CD4-positive, alpha-beta T cell (primary cell): ENCODE results near the gene GTPBP1. TPM values are rescaled to one million over a fixed set of nuclear protein-coding genes. Genes with fewer than 3 reads are reported as not detected.
A peak's percentile ranks its signal among the peaks of the same experiment; 100 is the strongest.

Experiments used
- ATAC-seq: fragments of 200-7000 bp; cut with Tn5 transposase; one replicate; pipeline ENCODE4 v1.10.0; 2022; ENCODE audit warnings: mild to moderate bottlenecking; ENCODE audit not compliant: poor library complexity
- CTCF ChIA-PET: fragments of 350-600 bp; sonication (Branson Sonifier 250); formaldehyde crosslinking; loops from one replicate; lab custom pipeline; 2021; ENCODE audit warnings: antibody characterized with exemption, inconsistent platforms; lab: Charles Lee
- POLR2A ChIA-PET: fragments of 350-600 bp; sonication (Branson Sonifier 250); formaldehyde crosslinking; loops from one replicate; lab custom pipeline; 2021; ENCODE audit warnings: antibody characterized with exemption, inconsistent platforms; lab: Charles Lee
- DNase-seq, 14 experiments: peaks; one replicate each; pipeline ENCODE4 v3.0.0-alpha.2; 2013 to 2020; ENCODE audit warnings: mixed read lengths in 2 of 14
- H3K27ac ChIP-seq, 2 donors: one replicate each; pipeline versions ENCODE4 v1.5.1 to v1.7.0; 2013; ENCODE audit warnings: low read length in 2 of 2, low read depth in 1 of 2, mild to moderate bottlenecking in 1 of 2
- H3K27me3 ChIP-seq, 2 experiments: 1 replicate in 1 of 2; 2 replicates in 1 of 2; pipeline versions ENCODE4 v1.6.1 to v1.7.0; 2013; ENCODE audit warnings: low read length in 2 of 2, control low read depth in 1 of 2, mild to moderate bottlenecking in 1 of 2, moderate library complexity in 1 of 2; ENCODE audit not compliant: insufficient read depth in 2 of 2, control insufficient read depth in 1 of 2
- H3K36me3 ChIP-seq: one replicate; pipeline ENCODE4 v1.6.1; 2013; ENCODE audit warnings: low read length, control low read depth; ENCODE audit not compliant: insufficient read depth
- H3K4me1 ChIP-seq: one replicate; pipeline ENCODE4 v1.6.1; 2013; ENCODE audit warnings: low read length, control low read depth; ENCODE audit not compliant: insufficient read depth
- H3K4me3 ChIP-seq: one replicate; pipeline ENCODE4 v1.5.1; 2013; ENCODE audit warnings: mild to moderate bottlenecking, low read length, moderate library complexity
- H3K9me3 ChIP-seq, 2 experiments: 1 replicate in 1 of 2; 2 replicates in 1 of 2; pipeline versions ENCODE4 v1.6.1 to v1.7.0; 2013; ENCODE audit warnings: low read length in 2 of 2, mild to moderate bottlenecking in 2 of 2, control low read depth in 1 of 2, moderate library complexity in 1 of 2; ENCODE audit not compliant: control insufficient read depth in 1 of 2, insufficient read depth in 1 of 2
- H3K27ac Mint-ChIP-seq: one replicate; pipeline ENCODE4 v1.8.0; 2020; ENCODE audit warnings: mixed read lengths
- H3K27me3 Mint-ChIP-seq: one replicate; pipeline ENCODE4 v1.8.0; 2021; ENCODE audit warnings: mixed read lengths
- H3K36me3 Mint-ChIP-seq: one replicate; pipeline ENCODE4 v1.8.0; 2021; ENCODE audit warnings: low read depth, mixed read lengths
- H3K4me1 Mint-ChIP-seq: one replicate; pipeline ENCODE4 v1.8.0; 2021; ENCODE audit warnings: low read depth, mixed read lengths
- H3K4me3 Mint-ChIP-seq: one replicate; pipeline ENCODE4 v1.8.0; 2020; ENCODE audit warnings: mild to moderate bottlenecking, mixed read lengths
- H3K9me3 Mint-ChIP-seq: one replicate; pipeline ENCODE4 v1.8.0; 2020; ENCODE audit warnings: mixed read lengths
- intact Hi-C, 2 experiments: fragments of 100-400 bp; cut with DNase I in 1 of 2; cut with micrococcal nuclease in 1 of 2; formaldehyde crosslinking; loops; one replicate each; pipeline versions ENCODE4 v1.15.1 to v1.9.0; 2023 to 2025; cut with DNase I, micrococcal nuclease
- total RNA-seq, 174 experiments: library from RNA in 2 of 174; stranded (reverse) in 2 of 174; gene quantifications; one replicate each; pipeline ENCODE4 v1.2.3 and lab custom pipeline; 2021 to 2026
- TF ChIP-seq, protein P1 (sequence below): fragments of 200-600 bp; IDR thresholded peaks from one replicate; pipeline ENCODE4 v1.8.0; 2022; ENCODE audit warnings: antibody characterized with exemption, mild to moderate bottlenecking

The GTPBP1 gene
- total RNA-seq, 2 experiments from 2014 or later = 263 to 272 TPM

DNA sequence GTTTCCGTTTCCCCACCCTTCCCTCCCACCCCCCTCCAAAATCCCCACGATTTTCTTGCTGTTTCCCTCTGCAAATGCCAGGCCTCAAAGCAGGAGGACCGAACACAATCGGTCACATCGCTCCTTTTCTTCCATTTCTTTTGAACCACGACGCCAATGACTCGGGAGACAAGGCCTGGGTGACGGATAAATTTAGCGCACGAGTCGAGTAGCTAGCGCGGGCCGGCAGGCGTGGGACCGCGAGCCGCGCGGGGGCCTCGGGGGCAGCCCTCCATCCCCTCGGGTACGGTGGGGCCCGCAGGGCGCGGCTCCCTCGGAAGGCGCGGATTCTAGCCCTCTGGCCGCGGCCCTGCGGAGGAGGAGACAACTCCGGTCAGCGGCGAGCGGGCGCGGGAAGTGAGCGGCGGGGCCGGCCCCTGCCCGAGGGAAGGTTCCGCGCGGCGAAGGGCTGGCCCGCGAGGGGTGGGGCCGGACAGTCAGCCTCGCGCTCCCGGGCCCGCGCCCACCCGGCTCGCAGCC, 5.4 kb upstream of the GTPBP1 start:
- H3K4me3 ChIP-seq = peak overlapping the region; percentile 58
- H3K4me3 Mint-ChIP-seq = peak overlapping the region; percentile 95
- DNase-seq = peak in 2 of 14 experiments; percentile 33 to 65
- H3K4me1 ChIP-seq = peaks cover 63% of the 10 kb centered on the region
- peaks cover 5% of the 10 kb centered on the region for H3K27me3 Mint-ChIP-seq
- TF ChIP-seq, protein P1, sequence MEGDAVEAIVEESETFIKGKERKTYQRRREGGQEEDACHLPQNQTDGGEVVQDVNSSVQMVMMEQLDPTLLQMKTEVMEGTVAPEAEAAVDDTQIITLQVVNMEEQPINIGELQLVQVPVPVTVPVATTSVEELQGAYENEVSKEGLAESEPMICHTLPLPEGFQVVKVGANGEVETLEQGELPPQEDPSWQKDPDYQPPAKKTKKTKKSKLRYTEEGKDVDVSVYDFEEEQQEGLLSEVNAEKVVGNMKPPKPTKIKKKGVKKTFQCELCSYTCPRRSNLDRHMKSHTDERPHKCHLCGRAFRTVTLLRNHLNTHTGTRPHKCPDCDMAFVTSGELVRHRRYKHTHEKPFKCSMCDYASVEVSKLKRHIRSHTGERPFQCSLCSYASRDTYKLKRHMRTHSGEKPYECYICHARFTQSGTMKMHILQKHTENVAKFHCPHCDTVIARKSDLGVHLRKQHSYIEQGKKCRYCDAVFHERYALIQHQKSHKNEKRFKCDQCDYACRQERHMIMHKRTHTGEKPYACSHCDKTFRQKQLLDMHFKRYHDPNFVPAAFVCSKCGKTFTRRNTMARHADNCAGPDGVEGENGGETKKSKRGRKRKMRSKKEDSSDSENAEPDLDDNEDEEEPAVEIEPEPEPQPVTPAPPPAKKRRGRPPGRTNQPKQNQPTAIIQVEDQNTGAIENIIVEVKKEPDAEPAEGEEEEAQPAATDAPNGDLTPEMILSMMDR = no peak
- H3K27ac ChIP-seq = peak overlapping the region; percentile 70 to 98
- no peaks in the 10 kb centered on the region for H3K9me3 ChIP-seq
- intact Hi-C loops = loop anchor here (1.0 to 5.0 kb wide), 5 partner anchors 18 to 383 kb away; partner anchors contain the start of genes CBY1 (in 1 of the 2), CSNK1E (in 1 of the 2), DMC1 (in 1 of the 2) and FAM227A (in 1 of the 2)
- H3K36me3 ChIP-seq = peaks cover 2% of the 10 kb centered on the region
- no peaks in the 10 kb centered on the region for H3K9me3 Mint-ChIP-seq
- ATAC-seq = no peak
- peaks cover 53% of the 10 kb centered on the region for H3K36me3 Mint-ChIP-seq
- peak overlapping the region; percentile 100 for H3K27ac Mint-ChIP-seq
- ChIA-PET POLR2A (interaction anchor here (0.6 to 4.9 kb wide), 10 partner anchors 9 to 302 kb away, joined by 3 to 66 read pairs (median 4); partner anchors contain the start of genes CBY1, DDX17 and TOMM22), CTCF (interaction anchor here (1.1 to 6.3 kb wide), 2 partner anchors 18 to 54 kb away, joined by 3 to 58 read pairs; partner anchors contain the start of gene TOMM22)
- H3K4me1 Mint-ChIP-seq = peaks cover 63% of the 10 kb centered on the region
- H3K27me3 ChIP-seq = no peaks in the 10 kb centered on the region

- Mint-ChIP-seq H3K27me3 (peaks cover 5% of the 10 kb centered on the region), H3K9me3 (no peaks in the 10 kb centered on the region), H3K36me3 (peaks cover 57% of the 10 kb centered on the region), H3K4me1 (peaks cover 68% of the 10 kb centered on the region), H3K27ac (peak within 1 kb of the TSS; percentile 100), H3K4me3 (peak within 1 kb of the TSS; percentile 100)
- DNase-seq (peak; percentile 95 to 100 (median 98)), ATAC-seq (peak; percentile 28)
- Histone ChIP-seq H3K27me3 (no peaks in the 10 kb centered on the region), H3K27ac (peak within 1 kb of the TSS; percentile 97 to 98), H3K4me3 (peak within 1 kb of the TSS; percentile 94), H3K9me3 (no peaks in the 10 kb centered on the region), H3K4me1 (peaks cover 60% of the 10 kb centered on the region), H3K36me3 (peaks cover 2% of the 10 kb centered on the region)
- ChIA-PET POLR2A (interaction anchor here (1.2 to 4.9 kb wide), 6 partner anchors 9 to 130 kb away, joined by 3 to 66 read pairs (median 4); partner anchors contain the start of genes CBY1 and TOMM22), CTCF (interaction anchor here (1.2 to 6.3 kb wide), 2 partner anchors 18 to 19 kb away, joined by 3 to 58 read pairs; partner anchors contain the start of gene TOMM22)
- TF ChIP-seq, protein P1 = no peak
- intact Hi-C loops = loop anchor here (1.0 to 5.0 kb wide), 6 partner anchors 18 to 384 kb away; partner anchors contain the start of genes CBY1 (in 1 of the 2), CSNK1E (in 1 of the 2), DDX17 (in 1 of the 2) and DMC1 (in 1 of the 2)
Observed at GRCh38 chr22:38700789-38701628, 4.7 kb upstream of the GTPBP1 start, which contains the start of gene JOSD1. TSS of gene JOSD1 (minus strand) at chr22:38700943. CDS start at chr22:38699987, 956 bp downstream.

- H3K4me3 ChIP-seq = peak overlapping the region; percentile 49
- TF ChIP-seq, protein P1 = no peak
- peaks cover 58% of the 10 kb centered on the region for H3K4me1 ChIP-seq
- H3K36me3 ChIP-seq = peaks cover 6% of the 10 kb centered on the region
- Mint-ChIP-seq H3K27me3 (peaks cover 5% of the 10 kb centered on the region), H3K4me1 (peaks cover 66% of the 10 kb centered on the region), H3K36me3 (peaks cover 41% of the 10 kb centered on the region), H3K27ac (peak overlapping the region; percentile 93), H3K4me3 (peak overlapping the region; percentile 88), H3K9me3 (no peaks in the 10 kb centered on the region)
- CTCF ChIA-PET = no interaction called here
- intact Hi-C loops = loop anchor here (1.0 to 5.0 kb wide), 4 partner anchors 47 to 387 kb away; partner anchors contain the start of genes CBY1 (in 1 of the 2), CSNK1E (in 1 of the 2), DNAL4 (in 1 of the 2) and FAM227A (in 1 of the 2)
- H3K27ac ChIP-seq = peak overlapping the region; percentile 32 to 67
- H3K9me3 ChIP-seq = no peaks in the 10 kb centered on the region
- ATAC-seq (no peak), DNase-seq (no peak)
- POLR2A ChIA-PET = interaction anchor here (0.7 to 6.3 kb wide), 11 partner anchors 8 to 652 kb away, joined by 3 to 97 read pairs (median 16); partner anchors contain the start of genes SUN2 and TOMM22
- H3K27me3 ChIP-seq = no peaks in the 10 kb centered on the region
Observed at GRCh38 chr22:38704654-38705234, 1.0 kb upstream of the GTPBP1 start.
